IPS-20b (cell line): ENCODE data around the gene CFAP97.

ENCODE experiments used
- H3K27ac ChIP-seq: one replicate; pipeline ENCODE4 v1.5.1; 2013; ENCODE audit warnings: low read length
- H3K27me3 ChIP-seq: 2 replicates; pipeline ENCODE4 v1.6.1; 2013; ENCODE audit warnings: mild to moderate bottlenecking, low read length, inconsistent platforms; ENCODE audit not compliant: insufficient read depth
- H3K36me3 ChIP-seq: 2 replicates; pipeline ENCODE4 v1.6.1; 2013; ENCODE audit warnings: low read depth, mild to moderate bottlenecking, inconsistent platforms, low read length, moderate library complexity; ENCODE audit not compliant: insufficient read depth
- H3K4me1 ChIP-seq: 2 replicates; pipeline ENCODE4 v1.6.1; 2013; ENCODE audit warnings: mild to moderate bottlenecking, control low read depth, inconsistent platforms, low read length, moderate library complexity; ENCODE audit not compliant: insufficient read depth
- H3K4me3 ChIP-seq: 2 replicates; pipeline ENCODE4 v1.5.1; 2013; ENCODE audit warnings: mild to moderate bottlenecking, low read length, inconsistent platforms
- H3K9ac ChIP-seq: 2 replicates; pipeline ENCODE4 v1.6.1; 2013; ENCODE audit warnings: low read depth, mild to moderate bottlenecking, inconsistent platforms, low read length, moderate library complexity
- H3K9me3 ChIP-seq: 2 replicates; pipeline ENCODE4 v1.6.1; 2013; ENCODE audit warnings: mild to moderate bottlenecking, low read depth, low read length, inconsistent platforms; ENCODE audit not compliant: insufficient read depth

CFAP97 gene

GRCh38 chr4:185192059-185192458 lies 11.7 kb downstream of the CFAP97 start:
- no peaks in the 10 kb centered on the region for H3K9me3 ChIP-seq
- H3K4me1 ChIP-seq: no peaks in the 10 kb centered on the region
- H3K36me3 ChIP-seq: peaks cover 31% of the 10 kb centered on the region
- H3K4me3 ChIP-seq: no peak overlapping the region
- H3K9ac ChIP-seq: no peak overlapping the region
- H3K27ac ChIP-seq: no peak overlapping the region
- no peaks in the 10 kb centered on the region for H3K27me3 ChIP-seq

- H3K4me1 ChIP-seq: no peaks in the 10 kb centered on the region
- no peak overlapping the region for H3K9ac ChIP-seq
- no peak overlapping the region for H3K4me3 ChIP-seq
- peaks cover 32% of the 10 kb centered on the region for H3K36me3 ChIP-seq
- no peaks in the 10 kb centered on the region for H3K27me3 ChIP-seq
- H3K9me3 ChIP-seq: no peaks in the 10 kb centered on the region
- no peak overlapping the region for H3K27ac ChIP-seq
Measured at GRCh38 chr4:185190306-185190856, 13.4 kb downstream of the CFAP97 start.

- no peak overlapping the region for H3K27ac ChIP-seq
- H3K36me3 ChIP-seq: peaks cover 32% of the 10 kb centered on the region
- no peaks in the 10 kb centered on the region for H3K9me3 ChIP-seq
- no peak overlapping the region for H3K4me3 ChIP-seq
- H3K9ac ChIP-seq: no peak overlapping the region
- H3K4me1 ChIP-seq: no peaks in the 10 kb centered on the region
- no peaks in the 10 kb centered on the region for H3K27me3 ChIP-seq
Measured at GRCh38 chr4:185189606-185190305, 14.0 kb downstream of the CFAP97 start.

- Histone ChIP-seq H3K27me3 (no peaks in the 10 kb centered on the region), H3K36me3 (peaks cover 32% of the 10 kb centered on the region), H3K9ac (no peak overlapping the region), H3K4me1 (peaks cover 12% of the 10 kb centered on the region), H3K9me3 (no peaks in the 10 kb centered on the region), H3K4me3 (no peak overlapping the region), H3K27ac (no peak overlapping the region)
Measured at GRCh38 chr4:185186769-185187168, 17.0 kb downstream of the CFAP97 start.

GRCh38 chr4:185183622-185184281 lies 20.0 kb downstream of the CFAP97 start:
- Histone ChIP-seq H3K4me1 (peaks cover 18% of the 10 kb centered on the region), H3K9ac (no peak overlapping the region), H3K36me3 (peaks cover 10% of the 10 kb centered on the region; the same call in 1 of the 2 replicates), H3K27me3 (no peaks in the 10 kb centered on the region), H3K9me3 (no peaks in the 10 kb centered on the region), H3K27ac (no peak overlapping the region), H3K4me3 (no peak overlapping the region)

GRCh38 chr4:185182239-185182638 lies 21.6 kb downstream of the CFAP97 start:
- H3K27me3 ChIP-seq: no peaks in the 10 kb centered on the region
- H3K4me3 ChIP-seq: 0 out of 2 replicates have a peak overlapping the region, but pooled peaks have one; percentile 9
- H3K36me3 ChIP-seq: 0 out of 2 replicates have a peak, but pooled peaks cover 2% of the 10 kb centered on the region
- H3K9ac ChIP-seq: no peak overlapping the region
- H3K9me3 ChIP-seq: no peaks in the 10 kb centered on the region
- H3K4me1 ChIP-seq: peaks cover 18% of the 10 kb centered on the region
- H3K27ac ChIP-seq: no peak overlapping the region

- peaks cover 11% of the 10 kb centered on the region for H3K36me3 ChIP-seq
- H3K9ac ChIP-seq: no peak overlapping the region
- no peaks in the 10 kb centered on the region for H3K27me3 ChIP-seq
- peaks cover 18% of the 10 kb centered on the region for H3K4me1 ChIP-seq
- no peak overlapping the region for H3K27ac ChIP-seq
- H3K9me3 ChIP-seq: no peaks in the 10 kb centered on the region
- no peak overlapping the region for H3K4me3 ChIP-seq
Measured at GRCh38 chr4:185179488-185179887, 24.3 kb downstream of the CFAP97 start.

GRCh38 chr4:185171373-185172071 lies 32.3 kb downstream of the CFAP97 start:
- H3K4me1 ChIP-seq: peaks cover 7% of the 10 kb centered on the region; the same call in 1 of the 2 replicates
- no peak overlapping the region for H3K27ac ChIP-seq
- H3K36me3 ChIP-seq: peaks cover 31% of the 10 kb centered on the region
- H3K4me3 ChIP-seq: no peak overlapping the region
- no peak overlapping the region; the same call in 1 of the 2 replicates for H3K9ac ChIP-seq
- H3K27me3 ChIP-seq: no peaks in the 10 kb centered on the region
- H3K9me3 ChIP-seq: no peaks in the 10 kb centered on the region

- H3K9ac ChIP-seq: no peak overlapping the region
- H3K4me3 ChIP-seq: no peak overlapping the region
- H3K4me1 ChIP-seq: peaks cover 2% of the 10 kb centered on the region; the same call in 1 of the 2 replicates
- H3K9me3 ChIP-seq: no peaks in the 10 kb centered on the region
- no peak overlapping the region for H3K27ac ChIP-seq
- H3K36me3 ChIP-seq: peaks cover 21% of the 10 kb centered on the region
- H3K27me3 ChIP-seq: no peaks in the 10 kb centered on the region
Measured at GRCh38 chr4:185167234-185167633, 36.6 kb downstream of the CFAP97 start.

GRCh38 chr4:185165605-185166063 lies 38.2 kb downstream of the CFAP97 start:
- no peaks in the 10 kb centered on the region for H3K9me3 ChIP-seq
- H3K9ac ChIP-seq: no peak overlapping the region
- H3K4me3 ChIP-seq: no peak overlapping the region
- no peak overlapping the region for H3K27ac ChIP-seq
- no peaks in the 10 kb centered on the region for H3K27me3 ChIP-seq
- no peaks in the 10 kb centered on the region for H3K4me1 ChIP-seq
- H3K36me3 ChIP-seq: peaks cover 34% of the 10 kb centered on the region

- peaks cover 24% of the 10 kb centered on the region for H3K36me3 ChIP-seq
- no peak overlapping the region for H3K27ac ChIP-seq
- no peaks in the 10 kb centered on the region for H3K27me3 ChIP-seq
- H3K4me3 ChIP-seq: no peak overlapping the region
- H3K4me1 ChIP-seq: no peaks in the 10 kb centered on the region
- H3K9me3 ChIP-seq: no peaks in the 10 kb centered on the region
- H3K9ac ChIP-seq: no peak overlapping the region
Measured at GRCh38 chr4:185151296-185151695, 52.5 kb downstream of the CFAP97 start.
